MM.1S (cell line): ENCODE measurements around the gene MINDY3.
"Not testable (repeated sequence)": the region's sequence is repeated elsewhere in the genome, so short reads cannot be mapped to it uniquely, and the experiment has no call there.

Experiments
- CTCF ChIP-seq: fragments of 300-600 bp; sonication (generic); IDR thresholded peaks from 2 replicates; pipeline ENCODE4 v1.5.1; 2016; ENCODE audit warnings: antibody characterized with exemption, low read length, mixed read lengths
- EZH2 ChIP-seq: fragments of 300-600 bp; sonication (generic); optimal IDR thresholded peaks from 2 replicates; pipeline ENCODE3; 2017; ENCODE audit warnings: low read depth, mild to moderate bottlenecking, antibody characterized with exemption, low read length, mixed read lengths
- EZH2phosphoT487 ChIP-seq: fragments of 300-600 bp; sonication (generic); IDR thresholded peaks from 2 replicates; pipeline ENCODE4 v1.6.1; 2018; ENCODE audit warnings: antibody characterized with exemption, low read length

DNA sequence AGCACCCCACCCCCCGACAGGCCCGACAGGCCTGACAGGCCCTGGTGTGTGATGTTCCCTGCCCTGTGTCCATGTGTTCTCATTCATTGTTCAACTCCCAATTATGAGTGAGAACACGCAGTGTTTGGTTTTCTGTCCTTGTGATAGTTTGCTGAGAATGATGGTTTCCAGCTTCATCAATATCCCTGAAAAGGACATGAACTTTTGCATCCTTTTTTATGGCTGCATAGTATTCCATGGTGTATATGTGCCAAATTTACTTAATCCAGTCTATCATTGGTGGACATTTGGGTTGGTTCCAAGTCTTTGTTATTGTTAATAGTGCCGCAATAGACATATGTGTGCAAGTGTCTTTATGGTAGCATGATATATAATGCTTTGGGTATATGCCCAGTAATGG, 12.3 kb upstream of the MINDY3 start:
- not testable (repeated sequence) for TF ChIP-seq CTCF, EZH2, EZH2phosphoT487
